Measurements from ENCODE around the gene CRTAC1. TPM values are rescaled to one million over a fixed set of nuclear protein-coding genes. Genes with fewer than 3 reads are reported as not detected.
A peak's percentile ranks its signal among the peaks of the same experiment; 100 is the strongest.
"Not testable (repeated sequence)": the region's sequence is repeated elsewhere in the genome, so short reads cannot be mapped to it uniquely, and the experiment has no call there.

Gene CRTAC1
- total RNA-seq, 1 experiment from 2014 or later, result not detected

DNA sequence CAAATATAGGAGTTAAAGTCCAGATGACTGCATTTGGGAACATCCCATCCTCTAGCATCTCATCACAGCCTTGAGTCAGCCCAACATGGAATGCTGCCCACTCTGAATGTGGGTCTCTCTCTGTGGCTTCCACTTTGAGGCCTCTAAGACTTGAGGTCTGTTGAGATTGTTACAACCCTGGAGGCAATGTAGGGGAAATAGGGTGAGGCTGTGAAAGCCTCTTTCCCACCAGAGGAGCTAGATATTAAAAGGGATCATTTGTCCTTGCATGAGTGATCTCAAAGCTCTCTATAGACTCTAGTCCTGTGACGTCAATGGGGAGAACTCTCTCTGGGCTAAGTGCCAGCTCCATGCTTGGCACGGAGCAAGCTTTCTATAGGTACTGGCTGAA is 187.1 kb downstream of the CRTAC1 start:
- DNase-seq (ENCODE audit: low read depth), result peak; percentile 41

DNA sequence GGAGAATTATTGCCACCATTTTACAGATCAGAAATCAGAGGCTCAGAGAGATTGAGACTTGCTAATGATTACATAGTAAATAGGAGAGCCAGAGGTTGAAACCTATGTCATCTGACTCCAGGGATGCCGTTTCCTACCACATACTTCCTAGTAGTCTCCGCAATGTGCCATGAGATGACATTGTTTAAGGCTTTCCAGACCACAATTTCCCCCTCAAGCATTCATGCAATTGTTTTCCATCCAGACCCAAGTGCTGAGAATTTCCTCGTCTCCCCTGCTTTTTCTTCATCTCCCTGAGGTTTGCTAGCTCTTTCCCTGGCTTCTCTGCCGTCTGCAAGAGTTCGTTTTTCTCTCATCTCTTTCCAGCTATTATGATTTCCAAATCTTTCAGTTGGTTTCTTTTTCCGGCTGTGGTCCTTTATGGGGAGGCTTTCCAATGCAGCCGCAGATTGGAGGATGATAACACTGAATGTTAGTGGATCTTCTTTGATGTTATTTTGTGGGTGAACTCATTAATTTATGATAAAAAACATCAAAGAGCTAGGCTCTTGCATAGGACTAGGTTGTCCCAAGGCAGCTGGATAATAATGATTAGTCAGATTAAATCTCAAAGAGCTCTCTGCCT is 187.7 kb downstream of the CRTAC1 start:
- DNase-seq (ENCODE audit: low read depth), result peak; percentile 69

DNA sequence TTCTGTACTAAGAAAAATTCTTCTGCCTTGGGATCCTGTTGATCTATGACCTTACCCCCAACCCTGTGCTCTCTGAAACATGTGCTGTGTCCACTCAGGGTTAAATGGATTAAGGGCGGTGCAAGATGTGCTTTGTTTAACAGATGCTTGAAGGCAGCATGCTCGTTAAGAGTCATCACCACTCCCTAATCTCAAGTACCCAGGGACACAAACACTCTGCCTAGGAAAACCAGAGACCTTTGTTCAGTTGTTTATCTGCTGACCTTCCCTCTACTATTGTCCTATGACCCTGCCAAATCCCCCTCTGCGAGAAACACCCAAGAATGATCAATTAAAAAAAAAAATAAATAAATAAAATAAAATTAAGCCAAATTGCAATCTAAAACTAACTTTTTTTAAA is 188.3 kb downstream of the CRTAC1 start:
- not testable (repeated sequence) for DNase-seq (ENCODE audit: low read depth)

DNA sequence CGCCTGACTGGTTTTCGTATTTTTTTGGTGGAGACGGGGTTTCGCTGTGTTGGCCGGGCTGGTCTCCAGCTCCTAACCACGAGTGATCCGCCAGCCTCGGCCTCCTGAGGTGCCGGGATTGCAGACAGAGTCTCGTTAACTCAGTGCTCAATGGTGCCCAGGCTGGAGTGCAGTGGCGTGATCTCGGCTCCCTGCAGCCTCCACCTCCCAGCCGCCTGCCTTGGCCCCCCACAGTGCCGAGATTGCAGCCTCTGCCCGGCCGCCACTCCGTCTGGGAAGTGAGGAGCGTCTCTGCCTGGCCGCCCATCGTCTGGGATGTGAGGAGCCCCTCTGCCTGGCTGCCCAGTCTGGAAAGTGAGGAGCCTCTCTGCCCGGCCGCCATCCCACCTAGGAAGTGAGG is 189.3 kb downstream of the CRTAC1 start:
- DNase-seq (ENCODE audit: low read depth), result not testable (repeated sequence)

DNA sequence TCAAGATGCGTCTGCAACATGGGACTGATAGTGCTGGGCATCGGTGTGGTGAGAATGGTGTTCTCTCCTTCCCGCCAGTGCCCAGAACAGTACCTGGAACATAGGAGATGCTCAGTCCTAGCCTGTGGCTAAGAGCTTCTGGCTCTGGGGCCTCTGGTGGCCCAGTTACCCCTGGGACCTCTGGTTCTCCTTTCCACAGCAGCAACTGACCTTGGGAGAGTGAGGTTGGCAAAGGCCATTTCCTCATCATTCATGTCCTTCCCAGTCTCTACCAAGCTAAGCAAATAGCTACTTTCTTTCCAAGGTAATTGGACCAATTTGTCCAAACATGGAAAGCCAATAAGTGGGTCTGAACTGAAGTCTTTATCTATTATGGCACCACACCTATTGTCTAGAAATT is 192.3 kb downstream of the CRTAC1 start:
- DNase-seq (ENCODE audit: low read depth), result no peak

DNA sequence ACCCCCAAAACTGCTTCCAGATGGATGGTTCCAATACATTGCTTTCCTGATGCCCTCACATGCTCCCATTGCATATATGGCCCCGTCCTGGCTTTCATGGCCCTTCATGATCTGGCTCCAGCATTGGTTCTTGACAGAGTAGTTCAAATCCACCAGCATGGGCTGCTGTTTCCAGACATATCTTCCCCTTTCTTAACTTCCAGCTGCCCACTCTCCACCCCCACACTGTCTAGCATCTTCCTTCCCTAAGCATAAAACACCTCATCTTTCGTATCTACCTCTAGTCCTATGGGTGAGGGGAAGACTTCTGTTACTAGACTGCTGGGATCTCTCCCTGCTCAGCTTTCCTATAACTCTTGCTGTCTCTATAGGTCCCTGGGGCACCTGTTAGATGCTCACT is 194.0 kb downstream of the CRTAC1 start:
- no peak for DNase-seq (ENCODE audit: low read depth)

DNA sequence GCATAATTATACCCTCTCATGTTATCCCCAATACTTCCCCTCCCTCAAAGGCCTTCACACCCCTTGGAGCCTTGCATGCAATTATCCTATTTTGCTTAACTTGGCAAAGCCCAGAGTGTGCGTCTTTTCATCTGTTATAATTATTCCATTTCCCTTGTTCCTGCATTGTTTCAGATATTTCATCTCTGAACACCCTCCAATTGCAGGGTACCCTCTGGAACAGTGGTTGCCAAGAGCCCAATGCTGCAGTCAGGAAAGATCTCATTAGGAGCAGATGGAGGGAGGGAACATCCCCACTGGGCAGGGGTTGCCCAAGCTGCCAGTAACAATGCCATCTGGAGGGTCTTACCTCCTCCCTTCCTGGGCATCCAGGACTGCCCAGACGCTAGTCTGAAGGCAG is 199.2 kb downstream of the CRTAC1 start:
- no peak for DNase-seq (ENCODE audit: low read depth)

DNA sequence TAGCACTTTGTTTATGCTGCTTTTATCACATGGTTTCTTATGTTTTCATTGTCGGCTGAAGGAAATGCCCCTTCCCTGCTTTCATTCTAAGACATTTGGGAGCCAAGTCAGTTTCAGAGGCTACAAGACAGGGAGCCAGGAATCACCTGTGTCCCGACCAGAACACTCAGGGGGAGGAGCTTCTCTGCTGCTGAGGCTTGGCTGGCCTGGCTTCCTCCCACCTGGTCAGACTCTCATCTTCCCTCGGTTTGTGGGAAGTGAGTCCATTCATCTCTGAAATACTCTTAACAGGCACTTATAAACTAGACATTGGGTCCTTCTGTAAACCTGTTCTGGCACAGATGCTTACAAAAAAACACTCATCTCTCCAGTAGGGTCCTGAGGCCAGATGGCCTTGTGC is 200.4 kb downstream of the CRTAC1 start:
- DNase-seq (ENCODE audit: low read depth), result no peak

DNA sequence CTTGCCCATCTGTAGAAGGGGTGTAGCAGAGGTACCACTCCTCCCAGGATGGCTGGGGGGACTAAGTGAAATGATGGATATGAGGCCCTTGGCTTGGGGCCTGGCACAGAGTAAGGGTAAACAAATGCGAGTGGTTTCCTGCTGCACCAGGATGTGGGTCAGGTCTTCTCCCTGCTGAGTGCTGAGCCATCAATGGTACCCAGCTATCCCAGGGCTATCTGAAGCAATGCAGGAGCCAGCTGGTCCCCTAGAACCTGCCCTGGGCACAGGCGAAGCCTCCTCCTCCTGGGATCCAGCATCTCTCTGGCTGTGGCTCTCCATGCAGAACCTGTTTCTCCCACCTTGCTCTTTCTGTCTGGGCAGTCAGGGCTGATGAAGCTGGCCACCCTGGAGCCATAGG is 201.7 kb downstream of the CRTAC1 start:
- no peak for DNase-seq (ENCODE audit: low read depth)

DNA sequence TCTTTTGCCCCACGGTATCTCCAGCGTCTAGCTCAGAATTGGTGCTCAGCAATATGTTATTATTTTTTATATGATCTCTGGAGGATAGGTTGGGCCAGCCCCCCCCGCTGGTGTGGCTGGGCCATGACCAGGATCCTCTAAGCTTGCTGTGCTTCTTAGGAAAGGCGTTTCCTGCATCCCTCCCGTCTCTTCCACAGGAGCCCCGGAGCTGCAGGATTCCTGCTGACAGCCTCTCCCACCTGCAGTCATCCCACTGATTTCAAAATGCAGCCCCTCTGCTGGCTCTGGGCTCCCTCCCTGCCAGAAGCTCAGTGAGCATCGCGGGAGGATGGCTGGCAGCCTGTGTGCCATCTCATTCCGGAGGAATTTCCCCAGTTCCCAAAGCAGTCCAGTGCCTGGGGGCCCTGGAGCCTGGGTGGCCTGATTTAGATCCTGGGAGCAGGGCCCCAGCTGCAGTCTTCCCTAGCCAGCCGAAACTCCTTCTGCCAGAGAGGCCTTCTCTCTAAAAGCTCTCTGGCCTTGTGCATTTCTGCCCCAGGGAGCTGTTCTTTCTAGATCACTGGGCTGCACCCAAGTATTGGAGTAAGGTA is 202.6 kb downstream of the CRTAC1 start:
- peak; percentile 42 for DNase-seq (ENCODE audit: low read depth)

DNA sequence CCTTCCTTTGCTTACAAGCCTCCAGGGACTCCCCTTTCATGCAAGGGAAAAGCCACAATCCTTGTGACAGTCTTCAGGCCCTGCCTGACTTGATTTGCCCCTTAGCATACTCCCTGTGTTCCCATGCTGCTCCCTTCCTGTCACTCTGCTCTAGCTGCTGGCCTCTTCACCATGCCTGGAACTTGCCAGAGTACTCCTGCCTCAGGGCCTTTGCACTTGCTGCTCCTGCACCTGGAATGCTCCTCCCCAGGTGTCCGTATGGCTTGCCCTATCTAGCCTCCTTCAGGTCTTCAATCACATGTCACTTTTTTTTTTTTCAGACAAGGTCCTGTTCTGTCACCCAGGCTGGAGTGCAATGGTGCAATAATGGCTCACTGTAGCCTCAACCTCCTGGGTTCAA is 203.5 kb downstream of the CRTAC1 start:
- no peak for DNase-seq (ENCODE audit: low read depth)

DNA sequence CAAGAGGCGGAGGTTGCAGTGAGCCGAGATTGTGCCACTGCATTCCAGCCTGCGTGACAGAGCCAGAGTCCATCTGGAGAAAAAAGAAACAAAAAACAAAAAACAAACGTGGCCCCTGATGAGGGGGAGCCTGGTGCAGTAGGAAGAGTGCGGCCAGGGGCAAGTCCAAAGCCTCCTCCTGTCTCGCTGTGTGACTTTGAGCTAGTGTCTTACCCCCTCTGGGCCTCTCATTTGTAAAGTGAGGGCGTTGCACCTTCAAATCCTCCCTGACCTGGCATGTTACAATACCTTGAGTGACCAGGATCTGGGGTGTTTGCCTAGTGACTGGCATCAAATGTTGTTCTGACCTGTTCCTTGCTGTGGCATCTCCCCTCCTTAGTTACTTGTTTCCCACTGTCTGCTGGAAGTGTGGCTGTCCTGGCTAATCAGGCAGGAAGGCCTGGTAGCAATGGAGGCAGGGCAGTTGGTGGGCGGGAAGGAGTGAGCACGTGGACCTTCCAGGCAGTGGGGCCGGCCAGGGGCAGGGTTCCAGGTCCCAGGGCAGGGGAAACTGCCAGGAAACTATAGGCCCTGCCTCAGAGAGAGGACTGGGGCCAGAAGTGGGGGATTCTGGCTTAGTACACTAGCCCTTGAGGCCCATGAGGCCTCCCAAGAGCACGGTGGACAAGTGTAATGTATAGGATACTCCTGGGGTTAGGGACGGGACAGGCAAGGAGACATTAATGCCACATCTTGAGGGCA is 205.2 kb downstream of the CRTAC1 start:
- no peak for DNase-seq (ENCODE audit: low read depth)

DNA sequence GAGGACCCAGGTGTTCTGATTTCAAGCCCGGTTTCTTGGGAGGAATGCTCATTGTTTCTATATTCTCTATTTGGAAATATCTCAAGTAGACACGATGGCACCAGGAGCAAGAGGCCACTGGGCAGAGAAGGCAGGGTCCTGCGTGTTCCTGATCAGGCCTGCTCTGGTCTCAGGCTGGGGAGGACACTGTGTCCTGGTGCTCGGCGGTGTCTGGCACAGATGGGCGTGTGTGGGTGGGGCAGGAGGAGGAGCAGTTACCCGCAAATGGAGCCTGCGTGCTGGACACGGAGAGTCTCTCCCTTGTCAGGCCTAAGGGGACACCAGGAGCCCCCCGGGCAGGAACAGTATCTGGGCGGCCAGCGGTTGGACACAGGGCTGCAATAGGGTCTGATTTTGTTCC is 206.7 kb downstream of the CRTAC1 start:
- no peak for DNase-seq (ENCODE audit: low read depth)

DNA sequence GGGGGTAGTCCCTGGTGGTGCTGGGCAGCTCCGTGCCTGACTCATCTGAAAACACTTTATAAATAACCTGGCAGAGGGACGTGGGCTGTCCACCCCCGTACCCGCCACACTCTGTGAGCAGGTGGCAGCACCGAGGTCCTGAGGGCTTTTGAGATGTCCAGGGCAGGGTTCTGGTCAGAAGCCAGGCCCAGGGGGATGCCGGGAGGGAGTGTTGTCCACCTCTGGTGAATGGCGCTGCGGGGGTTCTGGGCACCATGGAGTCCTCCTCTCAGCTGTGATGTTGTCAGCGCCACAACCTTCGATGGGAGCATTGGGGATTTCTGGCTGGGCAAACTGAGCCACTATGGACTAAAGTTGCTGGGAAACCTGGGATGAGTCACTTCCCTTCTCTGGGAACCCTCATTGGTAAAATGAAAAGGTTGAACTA is 208.1 kb downstream of the CRTAC1 start:
- peak; percentile 33 for DNase-seq (ENCODE audit: low read depth)

DNA sequence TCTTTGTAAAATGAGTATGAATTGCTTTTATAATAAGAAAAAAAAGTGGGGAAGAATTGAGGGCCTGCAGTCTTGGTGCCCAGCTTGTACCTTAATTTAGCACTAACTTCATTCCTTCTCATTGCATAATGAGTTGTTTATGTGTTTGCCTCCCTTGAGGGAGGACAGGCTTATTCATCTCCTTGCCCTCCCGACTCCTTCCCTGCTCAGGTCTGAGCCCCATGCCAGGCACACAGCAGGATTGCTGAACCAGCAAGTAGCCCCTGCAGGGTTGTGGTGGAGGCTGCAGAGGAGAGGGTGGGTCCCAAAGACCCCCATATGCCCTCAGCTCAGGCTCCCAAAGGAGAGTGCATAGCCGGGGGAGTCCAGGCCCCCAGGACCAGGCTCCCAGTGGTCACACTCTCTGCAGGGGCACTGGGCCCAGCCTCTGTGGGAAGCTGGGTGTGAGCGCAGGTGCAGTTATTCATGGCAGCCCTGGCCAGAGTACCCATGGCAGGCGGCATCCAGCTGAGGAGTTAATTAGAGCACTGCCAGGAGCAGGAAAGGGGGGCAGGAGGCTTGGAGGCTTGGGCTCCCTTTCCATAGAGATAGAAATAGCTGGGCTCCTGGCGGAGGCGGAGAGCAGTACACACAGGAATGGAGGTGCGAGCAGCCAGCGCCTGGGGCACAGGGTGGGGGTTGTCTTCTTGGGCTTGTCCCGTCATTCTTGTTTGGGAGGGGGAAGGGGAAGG is 208.9 kb downstream of the CRTAC1 start:
- no peak for DNase-seq (ENCODE audit: low read depth)

DNA sequence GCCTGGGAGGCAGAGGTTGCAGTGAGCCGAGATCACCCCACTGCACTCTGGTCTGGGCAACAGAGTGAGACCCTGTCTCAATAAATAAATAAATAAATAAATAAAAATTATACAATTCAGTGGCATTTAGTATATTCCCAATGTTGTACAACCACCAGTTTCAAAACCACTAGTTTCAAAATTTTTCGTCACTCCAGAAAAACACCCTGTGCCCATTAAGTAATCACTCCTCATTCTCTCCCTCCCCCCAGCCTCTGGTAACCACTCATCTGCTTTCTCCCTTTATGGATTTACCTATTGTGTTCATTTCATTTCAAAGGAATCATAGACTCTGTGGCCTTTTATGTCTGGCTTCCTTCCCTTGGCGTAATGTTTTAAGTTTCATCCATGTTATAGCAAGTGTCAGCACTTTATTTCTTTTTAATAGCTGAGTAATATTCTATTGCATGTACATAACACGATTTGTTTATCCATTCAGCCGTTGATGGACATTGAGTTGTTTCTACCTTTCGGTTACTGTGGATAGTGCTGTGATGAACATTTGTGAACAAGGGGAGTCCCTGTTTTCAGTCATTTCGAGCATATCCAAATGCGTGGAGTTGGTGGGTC is 210.2 kb downstream of the CRTAC1 start:
- DNase-seq (ENCODE audit: low read depth), result no peak

DNA sequence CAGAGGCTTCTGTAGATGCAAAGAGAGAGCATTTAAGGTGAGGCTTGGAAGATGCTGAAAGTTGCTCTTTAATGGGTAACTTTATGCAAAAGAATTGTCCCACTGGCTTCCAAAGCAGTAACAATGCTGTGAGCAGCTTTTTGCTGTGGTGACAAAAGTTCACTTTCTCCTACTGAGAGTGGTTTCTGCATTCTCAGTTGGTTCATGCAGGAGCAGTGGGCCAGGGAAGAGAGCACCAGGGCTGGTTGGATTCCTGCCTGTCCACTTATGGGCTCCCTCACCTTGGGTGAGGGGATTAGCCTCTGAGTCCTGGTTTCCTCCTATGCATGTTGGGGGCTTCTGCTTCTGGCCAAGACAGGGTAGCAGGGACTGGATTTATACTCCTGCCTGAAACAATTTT is 211.8 kb downstream of the CRTAC1 start:
- no peak for DNase-seq (ENCODE audit: low read depth)

DNA sequence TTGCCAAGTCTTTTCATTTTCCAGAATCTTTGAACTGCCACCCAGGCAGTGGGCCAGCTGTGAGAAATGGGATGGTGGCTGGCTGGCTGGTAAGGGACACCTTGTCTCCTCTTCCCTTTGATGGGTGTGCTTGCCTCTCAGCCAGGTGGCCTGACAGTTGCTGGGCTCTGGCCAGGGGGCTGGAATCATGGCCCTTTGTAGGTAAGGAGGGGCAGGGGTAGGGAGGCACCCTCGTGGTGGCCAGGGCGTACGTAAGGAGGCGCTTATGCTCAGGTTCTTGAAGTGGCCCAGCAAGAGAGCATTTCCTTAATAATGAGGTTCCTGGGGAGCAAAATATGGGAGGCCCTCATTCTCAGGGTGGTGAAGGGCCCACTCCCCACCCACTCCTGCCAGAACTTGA is 213.8 kb downstream of the CRTAC1 start:
- no peak for DNase-seq (ENCODE audit: low read depth)

Measured in HT1080 (cell line).